DOHH2 (cell line): ENCODE data around the gene SNX2.

Experiments used
- EZH2phosphoT487 ChIP-seq: fragments of 200-600 bp; sonication (generic); IDR thresholded peaks from 2 replicates; pipeline ENCODE4 v1.6.1; 2017; ENCODE audit warnings: borderline replicate concordance, mild to moderate bottlenecking, antibody characterized with exemption, low read length, moderate library complexity, mixed read lengths
- TF ChIP-seq, protein P1 (sequence below): fragments of 200-600 bp; sonication (generic); IDR thresholded peaks from one replicate; pipeline ENCODE4 v1.5.1; 2014; ENCODE audit warnings: antibody characterized with exemption, mild to moderate bottlenecking, low read depth, low read length; ENCODE audit not compliant: poor library complexity, severe bottlenecking

DNA sequence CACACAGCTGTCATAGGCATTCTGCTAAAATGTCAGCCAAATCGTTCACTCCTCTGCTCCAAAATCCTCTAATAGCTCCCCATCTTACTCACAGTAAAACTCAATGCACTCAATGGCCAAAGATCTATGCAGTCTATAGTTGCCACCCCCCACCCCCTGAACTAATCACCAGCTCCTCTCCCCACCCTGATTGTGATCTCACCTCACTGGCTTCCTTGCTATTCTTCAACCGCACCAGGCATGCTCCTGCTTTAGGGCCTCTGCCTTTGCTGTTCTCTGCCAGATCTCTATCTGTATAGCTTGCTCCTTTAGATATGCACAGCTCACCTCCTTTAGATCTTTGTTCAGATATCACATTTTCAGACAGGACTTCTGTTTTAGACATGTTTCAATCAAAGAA is 33.2 kb upstream of the SNX2 start:
- no peak for TF ChIP-seq EZH2phosphoT487
- TF ChIP-seq, protein P1, sequence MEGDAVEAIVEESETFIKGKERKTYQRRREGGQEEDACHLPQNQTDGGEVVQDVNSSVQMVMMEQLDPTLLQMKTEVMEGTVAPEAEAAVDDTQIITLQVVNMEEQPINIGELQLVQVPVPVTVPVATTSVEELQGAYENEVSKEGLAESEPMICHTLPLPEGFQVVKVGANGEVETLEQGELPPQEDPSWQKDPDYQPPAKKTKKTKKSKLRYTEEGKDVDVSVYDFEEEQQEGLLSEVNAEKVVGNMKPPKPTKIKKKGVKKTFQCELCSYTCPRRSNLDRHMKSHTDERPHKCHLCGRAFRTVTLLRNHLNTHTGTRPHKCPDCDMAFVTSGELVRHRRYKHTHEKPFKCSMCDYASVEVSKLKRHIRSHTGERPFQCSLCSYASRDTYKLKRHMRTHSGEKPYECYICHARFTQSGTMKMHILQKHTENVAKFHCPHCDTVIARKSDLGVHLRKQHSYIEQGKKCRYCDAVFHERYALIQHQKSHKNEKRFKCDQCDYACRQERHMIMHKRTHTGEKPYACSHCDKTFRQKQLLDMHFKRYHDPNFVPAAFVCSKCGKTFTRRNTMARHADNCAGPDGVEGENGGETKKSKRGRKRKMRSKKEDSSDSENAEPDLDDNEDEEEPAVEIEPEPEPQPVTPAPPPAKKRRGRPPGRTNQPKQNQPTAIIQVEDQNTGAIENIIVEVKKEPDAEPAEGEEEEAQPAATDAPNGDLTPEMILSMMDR, result no peak
